ENCODE results near the gene SKA3.
"Not testable (repeated sequence)": the region's sequence is repeated elsewhere in the genome, so short reads cannot be mapped to it uniquely, and the experiment has no call there.

Gene SKA3

DNA sequence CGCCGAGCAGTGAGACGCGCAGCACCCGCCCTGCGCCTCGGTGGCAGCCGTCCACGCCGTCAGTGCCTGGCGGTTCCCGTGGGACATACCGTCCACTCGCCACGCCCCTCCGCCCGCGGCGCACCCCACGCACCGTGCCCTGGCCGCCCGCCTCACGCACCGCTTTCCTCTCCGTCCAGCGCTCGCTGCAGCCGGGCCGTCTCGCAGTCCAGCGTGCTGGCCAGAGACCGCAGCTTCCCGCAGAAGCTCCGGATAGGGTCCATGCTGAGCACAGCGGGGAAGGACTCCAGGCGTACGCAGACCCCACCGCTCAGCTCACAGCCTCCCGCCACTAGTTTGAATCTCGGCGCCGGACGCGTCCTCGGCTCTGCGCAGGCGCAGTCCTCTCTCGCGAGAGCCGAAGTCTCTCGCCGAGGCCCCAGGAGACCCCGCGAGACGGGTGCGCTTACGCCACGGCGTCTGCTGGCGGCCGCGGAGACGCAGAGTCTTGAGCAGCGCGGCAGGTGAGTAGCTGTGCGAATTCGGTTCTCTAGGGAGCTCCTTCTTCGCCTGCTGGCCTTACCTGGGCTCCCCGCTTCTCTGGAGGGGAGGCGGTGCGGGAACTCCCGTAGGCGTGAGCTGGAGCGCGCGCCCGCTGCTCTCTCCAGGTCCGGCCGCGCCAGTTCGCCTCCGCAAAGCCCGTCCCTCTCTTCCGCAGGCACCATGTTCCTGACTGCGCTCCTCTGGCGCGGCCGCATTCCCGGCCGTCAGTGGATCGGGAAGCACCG is at the start of gene SKA3, which contains the start of gene MRPL57:
Gene SKA3, minus strand, starts transcription at position 338 of the 767 bp plus-strand sequence. Its CDS starts 75 bp downstream, at position 263.
Gene MRPL57, plus strand, starts transcription at position 444 of the 767 bp plus-strand sequence. Its CDS starts 259 bp downstream, at position 703.
- peak within 1 kb of the TSS; percentile 96 for H3K27ac Mint-ChIP-seq
- H3K27me3 Mint-ChIP-seq: peaks cover 6% of the 10 kb centered on the region
- DNase-seq: peak; percentile 95
- H3K4me1 Mint-ChIP-seq: peaks cover 38% of the 10 kb centered on the region
- peaks cover 24% of the 10 kb centered on the region for H3K36me3 Mint-ChIP-seq
- peak within 1 kb of the TSS; percentile 97 for H3K4me3 Mint-ChIP-seq
- H3K9me3 Mint-ChIP-seq: no peaks in the 10 kb centered on the region
- CTCF ChIA-PET: interaction anchor here (1.5 to 2.4 kb wide), 3 partner anchors 122 to 301 kb away, joined by 5 to 13 read pairs (median 10); no protein-coding TSS in a partner anchor

DNA sequence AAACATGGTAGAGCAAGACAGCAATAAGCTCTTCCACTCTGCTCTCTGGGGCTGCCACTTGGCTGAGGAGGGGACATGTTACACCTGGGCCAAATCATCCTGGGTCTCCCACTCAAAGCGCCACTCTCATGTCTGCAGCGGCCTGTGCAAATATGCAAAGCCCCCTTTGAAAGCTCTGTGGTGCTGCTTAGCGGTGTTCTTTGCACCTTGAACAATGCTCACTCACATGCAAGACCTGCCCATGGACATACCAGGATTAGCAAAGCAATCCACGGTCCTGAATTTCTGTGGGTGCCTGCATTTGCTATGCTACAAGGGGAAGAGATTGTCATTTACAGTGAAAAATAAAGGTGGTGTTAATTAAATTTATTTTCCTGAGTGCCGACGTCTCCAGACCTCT is 48.7 kb upstream of the SKA3 start:
- Mint-ChIP-seq H3K4me1 (no peaks in the 10 kb centered on the region), H3K27ac (no peak overlapping the region), H3K9me3 (peaks cover 10% of the 10 kb centered on the region), H3K27me3 (peaks cover 40% of the 10 kb centered on the region), H3K4me3 (no peak overlapping the region), H3K36me3 (peaks cover 5% of the 10 kb centered on the region)
- CTCF ChIA-PET: no interaction called here
- DNase-seq: no peak

DNA sequence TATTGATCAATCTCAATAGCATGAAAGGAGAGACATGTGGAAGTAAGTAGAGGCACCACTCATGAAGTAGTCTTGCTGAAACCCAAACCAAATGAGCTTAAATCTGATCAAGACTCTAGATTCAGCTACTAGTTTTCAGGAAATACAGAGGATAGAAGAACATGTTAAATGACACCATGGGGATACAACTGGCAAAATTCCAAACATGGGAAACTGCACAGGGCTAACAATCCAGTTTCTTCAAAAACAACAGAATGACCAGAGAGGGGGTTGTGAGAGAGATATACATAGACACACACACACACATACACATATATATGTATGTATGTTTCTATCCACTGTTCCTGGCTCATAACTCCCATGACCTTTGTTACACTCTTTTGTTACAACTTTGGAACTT is 44.9 kb upstream of the SKA3 start:
- CTCF ChIA-PET: no interaction called here
- no peak overlapping the region for H3K4me3 Mint-ChIP-seq

DNA sequence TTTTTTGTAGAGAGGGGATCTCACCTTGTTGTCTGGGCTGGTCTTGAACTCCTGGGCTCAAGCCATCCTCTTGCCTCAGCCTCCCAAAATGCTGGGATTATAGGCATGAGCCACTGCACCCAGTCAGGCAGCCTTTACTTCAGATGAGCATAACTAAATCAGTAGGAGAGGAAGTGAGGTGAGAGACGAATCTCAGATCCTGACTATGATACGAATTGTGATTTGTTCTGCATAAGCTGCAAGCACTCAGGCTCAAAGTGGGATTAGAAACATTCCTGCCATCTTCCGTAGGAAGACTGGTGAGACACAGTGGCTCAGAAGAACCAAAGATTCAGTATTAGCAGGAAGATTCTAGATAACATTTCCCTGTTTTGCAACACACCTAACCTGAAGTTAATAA is 43.4 kb upstream of the SKA3 start:
- H3K36me3 Mint-ChIP-seq, DNase-seq, H3K4me3 Mint-ChIP-seq, H3K27ac Mint-ChIP-seq: not testable (repeated sequence)
- CTCF ChIA-PET: interaction anchor here (1.4 kb wide), 1 partner anchor 78 kb away, joined by 5 read pairs; no protein-coding TSS in a partner anchor
- peaks cover 11% of the 10 kb centered on the region for H3K9me3 Mint-ChIP-seq
- H3K27me3 Mint-ChIP-seq: peaks cover 35% of the 10 kb centered on the region
- H3K4me1 Mint-ChIP-seq: peaks cover 20% of the 10 kb centered on the region

More for the DNA sequence above, 44.9 kb upstream of the SKA3 start:
- peaks cover 37% of the 10 kb centered on the region for H3K27me3 Mint-ChIP-seq
- no peak overlapping the region for H3K27ac Mint-ChIP-seq
- peaks cover 20% of the 10 kb centered on the region for H3K4me1 Mint-ChIP-seq
- DNase-seq: no peak
- H3K9me3 Mint-ChIP-seq: peaks cover 11% of the 10 kb centered on the region
- peaks cover 5% of the 10 kb centered on the region for H3K36me3 Mint-ChIP-seq

DNA sequence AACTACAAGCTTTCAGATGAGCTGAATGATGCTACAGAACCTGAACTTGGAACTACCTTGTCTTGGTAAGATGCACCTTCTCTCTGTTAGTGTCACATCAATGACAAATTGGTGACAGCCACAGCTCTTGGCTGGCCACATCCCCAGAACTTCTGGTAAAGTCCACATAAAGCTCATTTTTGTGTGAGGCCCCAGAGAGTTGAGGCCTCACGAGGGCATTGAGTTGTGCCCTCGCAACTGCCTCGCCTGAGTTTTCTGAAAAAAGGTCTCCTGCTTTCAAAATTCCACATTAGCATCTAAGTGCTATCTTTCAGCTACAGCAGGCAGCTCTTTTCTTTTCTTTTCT is 42.7 kb upstream of the SKA3 start:
- H3K9me3 Mint-ChIP-seq: peaks cover 11% of the 10 kb centered on the region
- CTCF ChIA-PET: interaction anchor here (1.0 to 1.5 kb wide), 4 partner anchors 10 to 79 kb away, joined by 3 to 5 read pairs (median 4); no protein-coding TSS in a partner anchor
- H3K4me3 Mint-ChIP-seq: no peak overlapping the region
- peak overlapping the region; percentile 80 for H3K27ac Mint-ChIP-seq
- peak; percentile 37 for DNase-seq
- peaks cover 20% of the 10 kb centered on the region for H3K4me1 Mint-ChIP-seq
- peaks cover 35% of the 10 kb centered on the region for H3K27me3 Mint-ChIP-seq
- H3K36me3 Mint-ChIP-seq: peaks cover 5% of the 10 kb centered on the region

DNA sequence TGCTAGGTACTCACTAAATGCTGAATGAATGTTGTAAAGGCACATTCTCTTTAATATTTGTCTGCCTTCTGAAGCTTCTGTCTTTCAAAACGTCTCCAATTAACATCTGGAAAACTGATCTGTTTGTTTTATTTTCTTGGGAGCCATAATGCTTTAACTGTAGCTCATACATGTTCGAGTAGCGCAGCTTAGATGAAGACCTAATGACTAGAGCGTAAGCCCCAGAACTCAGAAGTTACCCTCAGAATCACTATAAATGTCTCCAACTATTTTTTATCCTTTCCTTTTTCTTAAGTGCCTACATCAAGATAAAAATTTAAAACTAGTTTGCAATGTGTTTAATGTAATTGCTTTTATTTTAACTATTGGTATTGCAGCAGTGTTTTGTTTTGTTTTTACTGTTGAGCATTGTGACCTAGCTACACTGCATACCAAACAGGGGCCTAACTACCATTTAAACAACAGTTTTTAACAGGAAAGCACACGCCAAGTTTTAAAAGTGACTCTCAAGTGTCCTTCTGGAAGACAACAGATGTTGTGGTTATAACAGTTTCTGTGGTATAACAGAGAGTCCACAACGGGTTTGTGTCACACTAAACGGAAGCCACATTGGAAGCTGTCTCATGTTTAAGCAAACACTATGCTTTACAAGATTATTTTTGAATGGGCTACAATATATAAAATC is 42.1 kb upstream of the SKA3 start:
- Mint-ChIP-seq H3K9me3 (peaks cover 11% of the 10 kb centered on the region), H3K36me3 (peaks cover 5% of the 10 kb centered on the region), H3K4me3 (no peak overlapping the region), H3K27me3 (peaks cover 34% of the 10 kb centered on the region), H3K27ac (peak overlapping the region; percentile 80), H3K4me1 (peaks cover 20% of the 10 kb centered on the region)
- DNase-seq: peak; percentile 26
- CTCF ChIA-PET: interaction anchor here (0.6 to 1.5 kb wide), 5 partner anchors 10 to 79 kb away, joined by 3 to 5 read pairs (median 3); no protein-coding TSS in a partner anchor

DNA sequence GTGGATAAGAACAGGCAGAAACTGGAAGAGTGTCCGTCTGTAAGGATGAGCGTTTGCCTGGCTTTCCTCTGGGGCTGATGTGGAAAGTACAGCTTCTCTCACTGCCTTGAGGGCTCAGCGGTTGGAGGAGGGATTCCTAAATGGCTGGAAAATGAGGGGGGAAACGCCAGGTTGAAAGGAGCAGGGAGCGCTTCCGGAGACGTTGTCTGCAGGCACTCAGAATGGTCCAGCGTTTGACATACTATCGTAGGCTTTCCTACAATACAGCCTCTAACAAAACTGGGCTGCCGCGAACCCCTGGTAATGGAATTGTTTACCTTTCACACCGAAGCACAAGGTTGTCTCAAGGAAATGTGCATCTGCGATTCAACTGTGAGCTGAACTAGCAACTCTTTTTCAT is 40.0 kb upstream of the SKA3 start:
- Mint-ChIP-seq H3K9me3 (peaks cover 18% of the 10 kb centered on the region), H3K27ac (no peak overlapping the region), H3K4me1 (peaks cover 20% of the 10 kb centered on the region), H3K36me3 (no peaks in the 10 kb centered on the region), H3K4me3 (no peak overlapping the region), H3K27me3 (peaks cover 40% of the 10 kb centered on the region)
- CTCF ChIA-PET: no interaction called here
- DNase-seq: no peak

DNA sequence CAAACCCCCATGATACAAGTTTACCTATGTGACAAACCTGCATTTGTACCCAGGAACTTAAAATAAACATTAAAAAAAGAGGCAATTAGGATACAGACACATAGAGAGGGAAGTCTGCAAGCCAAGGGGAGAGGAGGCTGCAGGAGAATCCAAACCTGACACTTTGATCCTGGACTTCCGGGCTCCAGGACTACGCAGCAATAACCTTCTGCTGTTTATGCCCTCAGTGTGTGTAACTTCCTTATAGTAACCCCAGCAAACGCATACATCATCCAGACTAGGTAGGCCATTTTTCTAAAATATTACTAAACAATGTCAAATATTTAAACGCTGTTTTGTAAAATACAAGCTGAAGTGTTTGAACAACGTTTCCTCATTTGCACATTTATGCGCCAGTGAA is 39.1 kb upstream of the SKA3 start:
- Mint-ChIP-seq H3K4me1 (peaks cover 20% of the 10 kb centered on the region), H3K9me3 (peaks cover 14% of the 10 kb centered on the region), H3K27me3 (peaks cover 39% of the 10 kb centered on the region)
- DNase-seq, CTCF ChIA-PET, H3K36me3 Mint-ChIP-seq, H3K27ac Mint-ChIP-seq, H3K4me3 Mint-ChIP-seq: not testable (repeated sequence)

DNA sequence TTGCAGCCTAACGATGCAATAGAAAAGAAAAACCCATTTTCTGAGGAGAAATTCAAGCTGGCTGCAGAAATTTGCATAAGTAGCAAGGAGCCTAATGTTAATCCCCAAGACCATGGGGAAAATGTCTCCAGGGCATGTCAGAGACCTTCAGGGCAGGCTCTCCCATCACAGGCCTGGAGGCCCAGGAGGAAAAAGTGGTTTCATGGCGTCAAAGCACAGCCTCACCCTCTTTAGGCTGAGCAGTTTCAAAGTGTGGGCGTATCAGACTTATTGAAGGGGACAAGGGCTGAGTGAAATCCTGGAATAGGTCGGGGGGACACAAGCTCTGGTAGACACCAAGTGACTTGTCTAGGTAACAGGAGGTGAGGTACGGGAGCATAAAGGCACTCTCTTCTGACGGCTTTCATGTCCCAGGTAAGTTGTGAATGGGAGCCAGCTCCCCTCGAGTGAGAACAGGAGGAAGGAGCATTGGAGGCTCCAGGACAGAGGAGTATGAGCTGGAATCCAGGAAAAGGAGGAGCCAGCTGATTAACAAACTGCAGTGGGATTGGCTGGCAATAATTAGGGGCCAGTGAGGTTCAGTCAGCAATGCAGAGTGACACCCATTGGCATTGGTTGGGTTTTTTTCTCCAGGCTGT is 35.9 kb upstream of the SKA3 start:
- CTCF ChIA-PET: no interaction called here
- no peak overlapping the region for H3K4me3 Mint-ChIP-seq
- no peaks in the 10 kb centered on the region for H3K4me1 Mint-ChIP-seq
- peaks cover 41% of the 10 kb centered on the region for H3K27me3 Mint-ChIP-seq
- no peaks in the 10 kb centered on the region for H3K36me3 Mint-ChIP-seq
- peaks cover 12% of the 10 kb centered on the region for H3K9me3 Mint-ChIP-seq
- no peak overlapping the region for H3K27ac Mint-ChIP-seq
- DNase-seq: no peak

DNA sequence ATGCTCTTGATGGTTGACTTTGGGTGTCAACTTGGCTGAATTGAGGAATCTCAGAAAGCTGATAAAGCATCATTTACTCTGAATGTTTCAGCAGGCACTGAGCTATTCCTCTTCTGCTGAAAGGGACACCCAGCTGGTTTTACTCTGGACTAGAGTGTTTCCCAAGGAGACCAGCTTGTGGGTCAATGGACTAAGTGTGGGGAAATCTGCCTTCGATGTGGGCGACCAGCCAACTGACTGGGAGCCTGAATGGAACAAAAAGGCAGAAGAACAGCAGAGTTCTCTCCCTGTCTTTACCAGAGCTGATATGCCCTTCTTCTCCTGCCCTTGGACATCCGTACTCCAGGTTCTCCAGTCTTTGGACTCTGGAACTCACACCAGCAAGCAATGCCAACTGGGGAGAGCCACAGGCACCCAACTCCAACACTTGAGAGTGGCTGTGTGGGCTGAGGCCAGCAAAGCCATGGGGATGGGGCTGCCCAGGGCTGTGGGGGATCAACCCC is 32.4 kb upstream of the SKA3 start:
- Mint-ChIP-seq H3K9me3 (peaks cover 12% of the 10 kb centered on the region), H3K4me1 (no peaks in the 10 kb centered on the region), H3K36me3 (no peaks in the 10 kb centered on the region), H3K4me3 (no peak overlapping the region), H3K27ac (no peak overlapping the region), H3K27me3 (peaks cover 28% of the 10 kb centered on the region)
- no peak for DNase-seq
- CTCF ChIA-PET: interaction anchor here (1.3 kb wide), 1 partner anchor 9 kb away, joined by 4 read pairs; no protein-coding TSS in a partner anchor

DNA sequence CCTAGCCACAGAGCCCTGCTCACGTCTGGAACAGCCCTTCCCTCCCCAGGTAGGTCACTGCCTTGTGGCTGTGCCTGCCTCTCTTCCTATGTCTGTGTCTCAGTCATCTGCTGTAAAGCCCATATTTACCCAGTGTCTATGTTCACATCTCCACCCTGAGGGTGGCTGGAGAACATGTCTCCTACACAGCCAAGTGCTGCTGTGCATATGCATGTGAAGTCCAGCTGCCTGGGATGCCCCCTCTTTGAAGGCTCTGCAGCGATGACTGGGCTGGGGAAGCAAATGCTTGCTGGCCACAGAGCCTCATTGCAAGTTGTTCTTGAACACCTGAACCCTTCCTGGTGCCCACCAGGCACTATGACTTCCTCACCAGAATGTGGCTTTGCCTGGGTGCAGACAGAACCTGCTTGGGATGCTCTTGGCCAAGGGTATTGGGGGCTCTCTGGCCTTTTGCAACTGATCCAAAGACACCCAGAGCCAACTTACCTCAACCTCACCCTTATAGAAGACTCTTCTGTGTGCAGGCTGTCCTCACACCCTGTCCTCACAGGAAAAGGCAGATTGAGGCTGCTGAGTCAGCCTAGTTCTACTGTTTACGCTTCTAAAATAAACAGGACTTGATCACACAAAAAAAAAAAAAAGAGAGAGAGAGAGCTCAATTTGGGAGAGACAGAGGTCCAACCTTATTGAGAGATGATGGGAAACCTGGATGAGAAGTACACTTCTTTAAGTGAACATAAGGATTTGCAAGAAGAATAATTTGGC is 26.6 kb upstream of the SKA3 start:
- peaks cover 12% of the 10 kb centered on the region for H3K27me3 Mint-ChIP-seq
- no peaks in the 10 kb centered on the region for H3K4me1 Mint-ChIP-seq
- no peak overlapping the region for H3K4me3 Mint-ChIP-seq
- no peak for DNase-seq
- peaks cover 12% of the 10 kb centered on the region for H3K9me3 Mint-ChIP-seq
- H3K36me3 Mint-ChIP-seq: no peaks in the 10 kb centered on the region
- H3K27ac Mint-ChIP-seq: no peak overlapping the region
- CTCF ChIA-PET: interaction anchor here (0.6 kb wide), 1 partner anchor 282 kb away, joined by 3 read pairs; no protein-coding TSS in a partner anchor

DNA sequence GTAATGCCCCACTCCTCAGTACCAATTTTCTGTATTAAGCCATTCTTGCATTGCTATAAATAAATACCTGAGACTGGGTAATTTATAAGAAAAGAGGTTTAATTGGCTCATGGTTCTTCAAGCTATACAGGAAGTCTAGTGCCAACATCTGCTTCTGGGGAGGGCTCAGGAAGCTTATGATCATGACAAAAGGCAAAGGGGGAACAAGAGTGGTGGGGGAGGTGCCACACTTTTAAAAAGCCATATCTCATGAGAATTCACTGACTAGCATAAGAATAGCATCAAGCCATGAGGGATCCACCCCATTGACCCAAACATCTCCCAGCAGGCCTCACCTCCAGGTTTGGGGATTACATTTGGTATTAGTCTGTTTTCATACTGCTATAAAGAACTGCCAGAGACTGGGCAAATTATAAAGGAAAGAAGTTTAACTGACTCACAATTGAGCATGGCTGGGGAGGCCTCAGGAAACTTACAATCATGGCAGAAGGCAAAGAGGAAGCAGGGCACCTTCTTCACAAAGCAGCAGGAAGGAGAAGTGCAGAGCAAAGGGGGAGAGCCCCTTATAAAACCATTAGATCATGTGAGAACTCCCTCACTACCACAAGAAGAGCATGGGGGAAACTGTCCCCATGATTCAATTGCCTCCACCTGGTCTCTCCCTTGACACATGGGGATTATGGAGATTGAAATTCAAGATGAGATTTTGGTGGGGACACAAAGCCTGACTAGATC is 25.3 kb upstream of the SKA3 start:
- H3K9me3 Mint-ChIP-seq: peaks cover 12% of the 10 kb centered on the region
- CTCF ChIA-PET, H3K27ac Mint-ChIP-seq, H3K4me3 Mint-ChIP-seq, H3K4me1 Mint-ChIP-seq, DNase-seq, H3K36me3 Mint-ChIP-seq: not testable (repeated sequence)
- peaks cover 17% of the 10 kb centered on the region for H3K27me3 Mint-ChIP-seq

DNA sequence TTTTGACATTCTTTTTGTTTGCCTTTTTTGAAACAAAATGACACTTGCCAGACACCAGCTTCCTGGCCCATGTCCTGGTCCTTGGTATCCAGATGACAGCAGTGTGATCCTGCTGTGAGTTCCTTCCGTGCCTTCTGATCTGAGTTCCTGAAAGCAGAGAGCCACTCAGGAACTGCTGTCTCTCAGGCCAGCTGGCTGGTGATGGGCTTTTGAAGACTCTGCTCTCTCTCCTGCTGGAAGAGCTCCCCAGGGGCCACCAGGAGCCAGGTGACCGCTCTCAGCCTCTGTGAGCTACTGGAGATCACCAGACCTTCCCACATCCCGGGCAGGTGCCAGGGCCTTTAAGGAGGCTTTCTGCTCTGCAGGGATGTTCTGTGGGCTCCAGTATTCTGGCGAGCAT is 22.0 kb upstream of the SKA3 start:
- H3K9me3 Mint-ChIP-seq: peaks cover 12% of the 10 kb centered on the region
- H3K36me3 Mint-ChIP-seq: not testable (repeated sequence)

More for the DNA sequence above, 22.0 kb upstream of the SKA3 start:
- DNase-seq, H3K4me3 Mint-ChIP-seq, CTCF ChIA-PET, H3K27ac Mint-ChIP-seq, H3K4me1 Mint-ChIP-seq: not testable (repeated sequence)
- H3K27me3 Mint-ChIP-seq: peaks cover 30% of the 10 kb centered on the region
